ENCODE data around the gene VPREB3. TPM values are rescaled to one million over a fixed set of nuclear protein-coding genes. Genes with fewer than 3 reads are reported as not detected.

VPREB3 gene
- total RNA-seq, 4 donors from 2014 or later, result not detected

GRCh38 chr22:23704062-23704461 lies 50.2 kb downstream of the VPREB3 start:
- 92 to 94% methylated on average over 5 of the region's 5 CpGs for WGBS, 2 donors
- DNase-seq, result no peak
- TF ChIP-seq, protein P1, sequence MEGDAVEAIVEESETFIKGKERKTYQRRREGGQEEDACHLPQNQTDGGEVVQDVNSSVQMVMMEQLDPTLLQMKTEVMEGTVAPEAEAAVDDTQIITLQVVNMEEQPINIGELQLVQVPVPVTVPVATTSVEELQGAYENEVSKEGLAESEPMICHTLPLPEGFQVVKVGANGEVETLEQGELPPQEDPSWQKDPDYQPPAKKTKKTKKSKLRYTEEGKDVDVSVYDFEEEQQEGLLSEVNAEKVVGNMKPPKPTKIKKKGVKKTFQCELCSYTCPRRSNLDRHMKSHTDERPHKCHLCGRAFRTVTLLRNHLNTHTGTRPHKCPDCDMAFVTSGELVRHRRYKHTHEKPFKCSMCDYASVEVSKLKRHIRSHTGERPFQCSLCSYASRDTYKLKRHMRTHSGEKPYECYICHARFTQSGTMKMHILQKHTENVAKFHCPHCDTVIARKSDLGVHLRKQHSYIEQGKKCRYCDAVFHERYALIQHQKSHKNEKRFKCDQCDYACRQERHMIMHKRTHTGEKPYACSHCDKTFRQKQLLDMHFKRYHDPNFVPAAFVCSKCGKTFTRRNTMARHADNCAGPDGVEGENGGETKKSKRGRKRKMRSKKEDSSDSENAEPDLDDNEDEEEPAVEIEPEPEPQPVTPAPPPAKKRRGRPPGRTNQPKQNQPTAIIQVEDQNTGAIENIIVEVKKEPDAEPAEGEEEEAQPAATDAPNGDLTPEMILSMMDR (IDR thresholded peaks at IDR 0.05), result no peak
- no peak for TF ChIP-seq POLR2A (IDR thresholded peaks at IDR 0.05)
- peaks cover 33 to 46% of the 10 kb centered on the region in 2 donors for H3K36me3 ChIP-seq
- no peaks in the 10 kb centered on the region for H3K4me1 ChIP-seq
- no peaks in the 10 kb centered on the region for H3K9me3 ChIP-seq
- no peaks in the 10 kb centered on the region for H3K27me3 ChIP-seq
- no peak overlapping the region for H3K4me3 ChIP-seq (replicated peaks in 1 of 3)
- H3K27ac ChIP-seq, result no peak overlapping the region
- intact Hi-C loops (cut with DNase I), result no loop called here

Other genes starting within 250 kb of the VPREB3 start
- gene IGLL1, start 174.1 kb downstream of the VPREB3 start, total RNA-seq, result not detected
- under 1 TPM in 1 of 4 donors, not detected in 3; 0.56 TPM for gene DRICH1, start 122.1 kb downstream of the VPREB3 start, total RNA-seq
- 1 to 10 TPM in 1 of 4 donors, under 1 TPM in 1, not detected in 2; 0.25 to 1.3 TPM for gene RGL4, start 63.4 kb downstream of the VPREB3 start, total RNA-seq
- gene ZNF70, start 3.3 kb downstream of the VPREB3 start, total RNA-seq, result 10 to 100 TPM in 1 of 4 donors, 1 to 10 TPM in 3; 5.0 to 10.7 (median 7.4) TPM
- not detected for gene C22orf15, start 8.6 kb upstream of the VPREB3 start, total RNA-seq
- 100 to 1,000 TPM in 1 of 4 donors, 10 to 100 TPM in 2, 1 to 10 TPM in 1; 9.4 to 154 (median 47.0) TPM for gene CHCHD10, start 13.5 kb upstream of the VPREB3 start, total RNA-seq
- 1 to 10 TPM in 3 of 4 donors, under 1 TPM in 1; 0.38 to 2.3 (median 1.7) TPM for gene MMP11, start 18.4 kb upstream of the VPREB3 start, total RNA-seq
- gene SMARCB1, start 32.5 kb upstream of the VPREB3 start, total RNA-seq, result 100 to 1,000 TPM in 1 of 4 donors, 10 to 100 TPM in 3; 59.8 to 107 (median 75.4) TPM
- gene DERL3, start 84.6 kb upstream of the VPREB3 start, total RNA-seq, result 10 to 100 TPM in 1 of 4 donors, 1 to 10 TPM in 3; 1.6 to 15.9 (median 4.1) TPM
- gene SLC2A11, start 103.5 kb upstream of the VPREB3 start, total RNA-seq, result 10 to 100 TPM; 17.5 to 30.0 (median 24.3) TPM
- 100 to 1,000 TPM; 342 to 807 (median 472) TPM for gene MIF, start 140.0 kb upstream of the VPREB3 start, total RNA-seq
- 10 to 100 TPM in 2 of 4 donors, 1 to 10 TPM in 1, under 1 TPM in 1; 0.93 to 13.8 (median 6.2) TPM for gene GSTT2B, start 206.8 kb upstream of the VPREB3 start, total RNA-seq
- 1 to 10 TPM in 2 of 4 donors, under 1 TPM in 1, not detected in 1; 0.27 to 1.7 (median 1.4) TPM for gene DDTL, start 212.5 kb upstream of the VPREB3 start, total RNA-seq
- gene DDT, start 220.0 kb upstream of the VPREB3 start, total RNA-seq, result 100 to 1,000 TPM in 3 of 4 donors, 10 to 100 TPM in 1; 53.5 to 162 (median 106) TPM
- 1 to 10 TPM in 1 of 4 donors, under 1 TPM in 1, not detected in 2; 0.40 to 1.9 TPM for gene GSTT2, start 225.7 kb upstream of the VPREB3 start, total RNA-seq